Brain pericyte (primary cell): ENCODE data around the gene KCNQ1.

Experiments used
- DNase-seq: peaks from one replicate; pipeline ENCODE4 v3.0.0-alpha.2; 2012; ENCODE audit warnings: low read depth, low spot score

The KCNQ1 gene

DNA sequence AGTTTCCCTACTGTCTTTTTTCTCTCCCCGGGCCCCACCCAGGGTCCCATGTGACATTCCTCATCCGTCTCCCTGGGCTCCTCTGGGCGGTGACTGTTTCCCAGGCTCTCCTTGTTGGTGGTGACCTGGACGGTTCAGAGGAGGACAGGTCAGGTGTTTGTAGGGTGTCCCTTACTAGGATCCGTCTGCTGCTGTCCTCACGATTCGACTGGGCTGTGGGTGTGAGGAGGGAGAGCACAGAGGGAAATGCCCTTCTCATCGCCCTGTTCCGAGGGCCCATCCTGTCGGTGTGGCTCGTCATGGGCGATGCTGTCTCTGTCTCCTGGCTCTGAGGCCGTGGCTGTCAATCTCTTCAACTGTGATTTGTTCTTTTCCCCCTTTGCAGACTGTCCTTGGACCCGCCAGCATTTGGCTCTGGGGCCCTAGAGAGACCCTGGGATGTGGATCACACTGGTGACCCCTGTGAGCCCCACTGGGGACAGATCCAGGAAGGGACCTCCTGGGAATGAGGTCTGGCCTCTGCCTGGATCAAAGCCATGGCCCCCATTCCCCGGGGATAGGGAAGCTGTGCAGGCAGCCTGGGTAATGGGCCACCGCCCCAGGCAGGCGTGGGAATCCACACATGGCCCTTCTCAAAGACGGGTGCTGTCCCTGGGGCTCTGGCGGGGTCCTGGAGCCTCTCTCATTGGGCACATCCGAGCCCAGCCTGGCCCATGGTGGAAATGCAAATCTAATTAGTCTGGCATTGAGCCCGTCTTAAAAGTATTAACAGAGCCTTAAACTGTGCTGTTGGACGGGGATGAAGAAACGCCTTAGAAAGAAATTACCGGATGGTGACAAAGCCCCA is 301.8 kb downstream of the KCNQ1 start:
- DNase-seq: no peak

DNA sequence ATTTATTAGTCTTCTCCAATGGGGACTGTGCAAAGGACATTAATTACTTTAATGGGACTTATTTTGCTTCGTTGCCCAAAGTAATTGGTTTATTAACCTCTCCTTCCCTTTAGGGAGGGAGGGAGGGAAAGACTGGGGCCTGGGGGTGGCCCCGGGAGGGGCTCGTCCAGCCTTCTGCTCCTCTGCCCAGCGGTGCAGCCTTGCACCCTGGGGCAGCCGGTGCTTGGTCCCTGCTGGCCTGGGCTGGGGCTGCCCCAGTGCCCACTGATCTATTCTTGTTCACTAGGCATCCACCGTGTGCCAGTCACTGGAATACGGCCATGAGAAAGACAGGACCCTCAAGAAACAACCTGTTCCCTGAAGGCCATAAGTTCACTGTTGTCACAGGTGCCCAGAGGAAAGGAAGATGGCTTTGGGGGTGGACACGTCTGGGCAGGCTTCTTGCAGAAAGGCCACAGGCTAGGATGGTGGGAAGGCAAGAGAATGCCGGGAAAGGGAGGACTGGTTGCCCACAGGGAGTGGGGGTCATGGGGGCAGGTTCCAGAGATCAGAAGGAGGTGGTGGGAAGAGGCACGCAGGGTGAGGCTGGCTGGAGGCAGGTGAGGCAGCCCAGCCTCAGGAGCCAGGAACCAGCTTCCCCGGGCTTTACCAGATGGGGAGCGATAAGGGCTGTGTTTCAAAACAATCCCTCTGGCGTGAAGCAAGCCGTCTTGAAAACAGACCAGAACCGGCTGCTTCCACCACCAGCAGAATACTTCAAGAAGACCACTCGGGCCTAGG is 302.6 kb downstream of the KCNQ1 start:
- no peak for DNase-seq

DNA sequence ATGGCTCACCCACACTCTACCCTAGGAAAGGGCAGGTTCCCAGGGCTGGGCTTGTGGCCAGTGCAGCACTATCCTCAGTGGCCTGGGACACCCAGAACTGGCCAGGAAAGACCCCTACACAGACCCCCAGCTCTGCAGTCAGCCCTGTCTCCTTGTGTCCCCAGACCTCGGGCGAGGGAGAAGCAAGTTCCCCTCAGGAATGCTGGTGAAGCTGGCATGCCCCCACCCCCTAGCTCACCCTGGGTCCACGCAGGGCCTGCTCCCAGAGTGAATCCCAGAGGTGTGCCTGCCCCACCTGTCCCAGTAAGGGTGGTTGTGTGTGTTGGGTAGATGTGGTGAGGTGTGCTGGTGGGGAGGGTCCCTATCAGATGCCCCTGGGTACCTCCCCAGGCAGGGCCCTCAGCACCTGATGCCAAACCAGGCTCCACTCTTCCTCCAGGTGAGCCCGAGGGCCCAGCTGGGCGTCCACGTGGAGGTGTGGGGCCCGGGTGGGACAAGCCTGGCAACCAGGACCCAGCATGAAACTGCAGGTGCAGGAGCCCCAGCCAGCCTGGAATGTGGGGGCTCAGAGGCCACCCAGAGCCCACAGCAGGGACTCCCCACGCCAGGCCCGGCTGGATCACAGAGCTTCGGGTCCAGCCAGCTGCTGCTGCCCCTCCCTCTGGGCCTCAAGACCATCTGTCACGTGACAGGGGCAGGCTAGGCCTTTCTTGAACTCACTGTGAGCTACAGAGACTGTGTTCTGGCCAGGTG is 303.4 kb downstream of the KCNQ1 start:
- DNase-seq: no peak

DNA sequence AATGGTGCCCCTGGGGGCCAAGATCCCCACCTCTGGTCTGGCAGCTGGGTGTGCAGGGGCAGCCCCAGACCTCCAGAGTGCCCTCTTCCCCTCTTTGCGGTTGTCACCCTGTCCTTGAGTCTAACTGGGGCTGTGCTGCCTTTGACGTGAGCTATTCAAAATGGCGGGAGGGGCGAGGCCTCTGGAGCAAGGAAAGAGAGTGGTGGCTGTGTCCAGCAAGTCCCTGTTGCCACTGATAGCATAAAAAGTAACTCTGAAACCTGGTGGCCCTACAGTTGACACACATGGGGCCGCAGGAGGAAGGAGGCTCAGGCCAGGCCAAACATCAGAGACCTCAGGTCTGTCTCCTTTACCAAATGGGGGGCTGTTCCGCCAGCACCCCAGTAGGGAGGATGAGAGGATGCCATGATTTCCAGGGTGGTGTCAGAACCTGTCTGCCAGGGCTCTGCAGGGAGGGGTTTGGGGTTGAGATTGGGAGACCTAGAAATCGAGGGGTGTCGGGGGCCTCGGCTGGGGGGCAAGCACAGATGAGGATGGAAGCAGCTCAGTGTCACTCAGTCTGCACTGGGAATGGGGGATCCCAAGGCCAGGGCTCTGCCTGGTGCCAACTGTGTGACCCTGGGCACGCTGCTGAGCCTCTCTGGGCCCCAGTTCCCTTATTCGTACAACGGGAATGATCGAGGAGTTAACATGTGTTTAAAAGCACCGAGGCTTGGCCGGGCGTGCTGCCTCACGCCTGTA is 304.2 kb downstream of the KCNQ1 start:
- DNase-seq: no peak

DNA sequence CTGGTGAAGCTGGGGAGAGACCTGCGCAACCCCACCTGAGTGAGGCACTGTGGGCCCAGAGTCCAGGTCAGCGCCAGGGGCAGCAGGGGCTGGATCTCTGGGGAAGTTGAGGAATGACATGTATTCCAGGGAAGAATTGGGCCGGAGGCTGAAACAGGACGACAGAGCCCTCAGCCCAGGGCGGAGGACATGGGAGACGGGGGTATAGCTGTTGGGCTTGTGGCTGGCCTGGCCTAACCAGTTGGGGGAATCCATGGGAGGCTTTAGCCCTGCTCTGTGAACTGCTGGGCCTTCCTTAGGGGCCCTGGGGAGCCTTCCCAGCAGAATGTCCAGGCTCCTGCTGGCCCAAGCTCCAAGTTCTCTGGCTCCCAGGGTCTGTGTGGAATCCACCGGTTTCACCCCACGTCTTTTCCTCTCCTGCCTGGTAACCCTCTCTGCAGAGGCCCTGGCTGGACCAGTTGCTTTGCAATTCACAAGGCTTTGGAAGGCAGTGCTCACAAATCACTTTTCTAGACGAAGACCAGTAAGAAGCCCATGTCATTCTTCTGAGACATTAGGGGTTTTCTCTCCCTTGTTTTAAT is 305.4 kb downstream of the KCNQ1 start:
- no peak for DNase-seq

DNA sequence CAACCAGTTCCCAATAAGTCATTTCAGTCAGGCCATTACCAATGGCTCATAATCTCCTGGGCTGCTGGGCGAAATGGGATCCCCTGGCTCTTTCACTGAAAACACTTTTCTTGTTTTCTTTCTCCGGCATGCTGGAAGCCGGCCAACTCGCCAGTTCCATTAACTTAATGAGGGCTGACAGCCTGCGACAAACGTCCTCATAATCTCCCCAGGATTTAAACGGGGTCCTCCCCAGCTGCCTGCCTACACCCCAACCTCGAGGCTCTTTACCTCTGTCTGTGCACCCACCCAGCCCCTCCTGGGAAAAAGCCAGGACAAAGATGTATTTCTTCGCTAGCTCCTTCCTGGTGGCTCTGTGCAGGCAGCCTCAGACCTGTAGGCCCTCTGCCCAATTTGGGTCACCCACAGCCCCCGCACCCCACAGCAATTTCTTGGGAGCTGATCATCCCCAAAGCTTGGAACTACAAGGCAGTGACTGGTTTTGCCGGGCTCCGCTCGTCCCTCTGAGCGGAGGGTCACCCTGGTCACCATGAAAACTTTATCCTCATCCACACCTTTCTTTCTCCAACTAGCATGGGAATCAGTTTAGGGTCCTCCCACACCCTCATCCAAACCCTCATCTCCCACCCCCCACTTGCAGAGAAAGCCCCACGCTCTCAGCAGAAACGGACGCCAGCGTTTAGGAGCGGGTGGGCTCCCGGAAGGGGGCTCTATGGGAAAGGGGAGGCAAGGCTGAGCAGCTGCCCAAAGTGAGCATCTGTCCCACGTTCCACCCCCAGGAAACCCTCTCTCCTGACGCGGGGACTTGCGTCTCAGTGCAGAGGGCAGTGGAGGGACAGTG is 306.1 kb downstream of the KCNQ1 start:
- no peak for DNase-seq

DNA sequence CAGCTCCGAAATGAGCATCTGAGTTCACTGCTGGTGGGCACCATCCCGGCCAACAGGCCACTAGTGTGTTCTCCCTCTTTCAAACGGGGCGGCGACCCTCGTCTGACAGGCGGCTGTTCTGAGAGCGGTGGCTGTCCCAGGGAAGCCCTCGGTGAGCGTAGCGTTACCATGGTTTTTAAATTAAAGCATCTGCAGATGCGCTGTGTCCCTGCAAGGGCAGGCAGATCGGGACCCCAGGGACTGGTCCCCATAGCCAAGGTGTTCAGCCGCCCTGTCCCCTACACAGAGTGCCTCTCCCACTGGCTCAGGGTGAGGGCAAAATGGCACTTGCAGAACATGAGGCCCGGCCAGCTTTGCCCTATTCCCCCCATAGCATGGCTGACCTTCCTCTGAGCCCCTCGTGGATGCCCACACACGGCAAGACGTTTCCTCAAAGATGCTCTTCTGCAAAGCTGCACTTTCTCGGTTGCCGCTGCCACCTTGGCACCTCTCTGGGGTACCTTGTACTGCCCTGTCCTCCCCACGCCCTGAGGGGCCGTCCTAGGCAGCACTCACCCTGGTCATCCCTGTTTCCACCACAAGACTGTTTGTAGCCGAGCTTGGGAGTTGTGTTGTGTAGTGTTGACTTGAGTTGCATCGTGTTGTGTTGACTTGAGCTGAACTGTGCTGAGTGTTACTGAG is 306.9 kb downstream of the KCNQ1 start:
- DNase-seq: no peak

DNA sequence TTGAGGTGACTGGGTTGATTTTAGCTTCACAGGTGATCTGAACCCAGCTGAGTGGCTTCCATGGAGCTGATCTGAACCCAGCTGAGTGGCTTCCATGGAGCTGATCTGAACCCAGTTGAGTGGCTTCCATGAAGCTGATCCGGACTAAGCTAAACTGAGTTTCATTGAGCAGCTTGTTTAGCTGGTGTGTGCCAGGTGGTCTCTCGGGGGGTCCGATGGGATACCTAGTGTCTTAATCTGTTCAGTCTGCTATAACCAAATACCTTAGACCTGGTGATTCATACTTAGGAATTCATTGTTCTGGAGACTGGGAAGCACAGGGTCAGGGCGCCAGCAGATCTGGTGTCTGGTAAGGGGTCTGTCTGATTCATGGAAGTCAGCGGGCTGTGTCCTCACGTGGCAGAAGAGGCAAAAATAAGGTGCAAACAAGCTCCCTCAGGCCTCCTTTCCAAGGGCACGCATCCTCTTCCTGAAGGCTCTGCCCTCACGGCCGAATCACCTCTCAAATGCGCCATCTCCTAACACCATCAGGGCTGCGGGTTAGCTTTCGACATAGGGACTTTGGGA is 307.5 kb downstream of the KCNQ1 start:
- DNase-seq: no peak

DNA sequence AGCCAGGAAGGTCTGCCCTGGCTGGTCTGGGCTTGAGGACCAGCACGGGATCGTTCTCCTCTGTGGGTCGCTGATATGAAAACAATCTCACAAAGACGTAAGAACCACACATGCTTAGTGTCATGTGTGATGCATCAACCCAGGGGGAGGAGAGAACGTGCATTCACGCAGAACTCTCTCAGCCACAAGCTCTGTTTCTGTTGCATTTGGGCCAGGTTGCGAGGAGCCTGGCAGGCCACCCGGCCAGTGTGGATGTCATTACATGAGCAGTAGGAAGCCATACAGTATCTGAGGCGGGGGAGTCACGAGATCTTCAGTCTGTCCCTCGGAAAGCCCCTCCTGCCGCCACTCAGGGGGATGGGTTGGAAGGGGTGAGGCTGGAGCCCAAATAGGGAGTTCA is 308.1 kb downstream of the KCNQ1 start:
- DNase-seq: no peak

DNA sequence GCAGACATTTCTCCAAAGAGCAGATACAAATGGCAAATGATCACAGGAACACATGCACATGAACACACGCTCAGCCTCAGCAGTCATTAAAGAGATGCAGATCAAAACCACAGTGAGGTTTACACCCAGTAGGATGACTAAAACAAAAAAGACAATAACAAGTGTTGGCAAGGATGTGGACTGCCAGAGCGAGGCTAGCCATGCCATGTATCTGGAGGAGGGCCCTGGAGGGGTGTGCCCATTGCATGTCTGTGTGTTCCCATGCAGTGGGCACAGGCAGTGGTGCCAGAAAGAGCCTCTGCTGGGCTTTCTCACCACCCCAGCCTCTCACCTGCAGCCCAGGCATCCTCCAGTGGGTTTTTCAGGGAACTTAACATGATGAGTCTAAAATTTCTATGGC is 309.2 kb downstream of the KCNQ1 start:
- no peak for DNase-seq

DNA sequence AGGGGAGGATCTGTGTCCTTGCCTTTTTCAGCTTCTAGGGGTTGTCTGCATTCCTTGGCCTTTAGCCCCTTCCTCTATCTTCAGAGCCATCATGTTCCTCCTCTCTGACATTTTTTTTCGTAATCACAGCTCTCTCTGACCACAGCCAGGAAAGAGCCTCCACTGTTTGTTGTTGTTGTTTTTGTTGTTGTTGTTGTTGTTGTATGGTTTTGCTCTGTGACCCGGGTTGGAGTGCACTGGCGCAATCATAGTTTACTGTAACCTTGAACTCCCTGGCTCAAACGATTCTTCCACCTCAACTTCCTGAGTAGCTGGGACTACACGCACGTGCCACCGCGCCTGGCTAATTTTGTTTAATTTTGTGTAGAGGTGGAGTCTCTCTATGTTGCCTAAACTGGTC is 310.3 kb downstream of the KCNQ1 start:
- DNase-seq: no peak

DNA sequence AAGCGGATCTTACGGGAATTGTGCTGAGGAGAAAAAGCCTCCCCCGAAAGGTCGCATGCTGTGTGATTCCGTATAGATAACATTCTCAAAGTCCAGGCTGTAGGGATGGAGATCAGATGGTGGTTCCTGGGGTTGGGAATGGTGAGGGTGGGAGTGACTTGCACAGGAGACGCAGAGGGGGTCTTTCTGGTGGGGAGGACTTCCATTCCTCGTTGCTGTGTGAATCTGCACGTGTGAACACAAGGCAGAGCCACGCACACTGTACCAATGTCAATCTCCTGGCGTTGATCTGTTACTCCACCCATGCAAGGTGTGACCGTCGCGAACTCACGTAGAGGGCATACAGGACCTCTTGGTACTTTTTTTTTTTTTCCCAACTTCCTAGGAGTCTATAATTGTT is 313.9 kb downstream of the KCNQ1 start:
- DNase-seq: no peak

DNA sequence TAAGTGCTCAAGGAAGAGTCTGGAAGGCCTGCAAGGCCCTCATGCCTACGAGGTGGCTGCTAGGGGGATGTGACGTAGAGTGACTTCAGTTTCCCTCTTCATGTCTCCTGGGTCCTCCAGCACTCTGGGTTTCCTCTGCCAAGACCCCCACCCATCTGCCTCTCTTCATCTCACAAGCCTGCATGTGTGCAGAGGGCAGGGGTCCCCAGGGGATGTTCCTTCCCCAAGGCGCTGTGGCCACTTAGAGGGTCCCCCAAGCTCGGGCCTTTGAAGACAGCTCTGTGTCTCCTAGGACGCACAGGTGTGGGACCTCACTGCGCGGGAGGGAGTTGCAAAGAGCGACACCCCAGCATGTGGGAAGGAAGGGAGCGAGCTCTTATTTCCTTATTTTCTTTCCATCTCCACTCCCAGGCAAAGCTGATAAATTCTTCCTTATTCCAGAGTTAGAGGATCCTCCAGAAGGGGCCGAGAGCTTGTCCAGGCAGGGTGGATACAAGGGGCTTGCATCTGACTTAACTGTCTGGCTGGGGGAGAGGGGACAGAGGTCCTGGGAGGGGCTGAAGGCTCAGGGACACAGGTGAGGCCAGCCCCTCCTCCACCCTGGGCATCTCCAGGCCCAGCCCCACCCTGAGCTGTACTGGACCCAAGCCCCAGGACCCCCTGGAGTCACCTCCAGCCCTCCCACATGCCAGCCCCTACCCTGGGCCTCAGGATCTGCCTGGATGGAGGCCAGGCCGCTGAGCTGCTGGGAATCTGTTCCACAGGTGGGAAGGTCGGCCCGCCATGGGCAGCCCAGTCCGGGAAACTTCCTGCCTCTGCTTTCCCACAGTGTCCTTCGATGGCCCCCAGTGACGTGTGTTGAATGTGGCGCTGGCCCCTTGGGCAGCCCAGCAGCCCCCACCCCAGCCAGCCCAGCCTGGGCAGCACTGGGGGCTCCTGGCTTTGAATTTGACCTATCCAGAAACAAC is 314.7 kb downstream of the KCNQ1 start:
- DNase-seq: no peak

DNA sequence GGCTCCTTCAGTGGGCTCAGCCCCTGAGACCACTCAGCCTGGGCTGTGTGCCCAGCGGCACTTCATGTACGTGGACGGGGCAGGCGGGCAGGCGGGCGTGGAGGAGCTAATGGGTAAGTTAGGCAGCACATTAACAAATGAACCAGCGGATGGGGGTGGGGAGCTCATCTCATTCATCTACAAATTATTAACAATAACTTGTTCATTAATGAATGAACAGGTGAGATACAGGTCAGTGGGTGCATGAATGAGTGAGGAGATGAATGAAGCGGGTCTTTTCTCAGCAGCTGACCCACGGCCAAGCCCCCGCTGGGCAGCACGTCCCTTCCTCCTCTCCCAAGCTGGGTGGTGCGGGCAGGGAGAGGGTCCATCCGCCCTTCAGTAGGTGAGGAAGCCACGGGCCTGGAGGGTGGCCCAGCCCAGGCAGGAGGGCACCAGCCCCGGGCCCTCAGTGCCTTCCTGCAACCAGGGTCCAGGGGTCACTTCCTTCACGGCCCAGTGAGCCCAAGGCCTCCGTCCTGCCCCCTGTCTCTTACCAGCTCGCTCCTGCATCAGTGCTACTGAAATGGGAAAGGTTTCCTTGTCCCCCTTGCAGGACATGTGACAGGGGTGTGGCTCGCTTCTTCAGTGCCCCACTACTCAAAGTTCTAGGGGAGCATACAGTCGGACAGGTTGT is 315.5 kb downstream of the KCNQ1 start:
- no peak for DNase-seq

DNA sequence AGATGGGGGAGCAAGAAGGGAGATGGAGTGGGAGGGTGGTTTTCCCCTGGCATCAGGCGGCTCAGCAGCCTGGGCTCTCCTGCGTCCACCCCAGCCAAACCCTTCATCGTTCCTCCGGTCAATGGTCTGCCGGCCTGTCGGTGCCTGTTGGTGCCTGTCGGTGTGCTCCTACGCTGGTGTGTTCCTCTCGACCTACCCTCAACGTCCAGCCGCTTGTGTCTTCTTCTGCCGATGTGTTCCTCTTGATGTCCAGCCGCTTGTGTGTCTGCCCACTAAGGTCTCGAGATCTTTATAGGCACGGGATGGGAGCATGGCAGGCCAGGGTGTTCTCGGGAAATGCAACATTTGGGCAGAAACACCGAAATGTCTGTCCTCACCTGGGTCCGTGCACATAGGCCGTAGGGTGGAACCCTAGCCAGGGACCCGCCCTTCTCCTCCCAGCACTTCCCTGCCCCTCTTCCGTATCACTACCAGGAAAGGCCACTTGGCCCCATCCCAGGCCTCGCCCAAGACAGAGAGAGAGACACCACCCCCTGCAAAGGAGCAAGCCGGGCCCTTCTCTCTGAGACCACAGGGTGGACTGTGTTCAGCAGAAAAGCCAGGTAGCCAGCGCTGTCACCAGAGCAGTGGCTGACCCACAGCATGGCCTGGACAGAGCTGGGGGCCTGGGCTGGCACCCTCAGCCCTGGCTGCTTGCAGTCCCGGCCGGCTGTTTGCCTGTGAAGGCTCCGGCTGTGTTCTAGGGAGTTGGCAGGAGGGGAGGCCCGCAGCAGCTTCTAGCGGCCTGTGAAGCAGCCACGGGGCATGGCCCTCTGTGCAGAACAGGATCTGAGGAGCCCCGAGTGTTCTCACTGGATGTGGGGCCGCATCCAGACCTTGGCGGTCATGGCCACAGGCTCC is 316.6 kb downstream of the KCNQ1 start:
- no peak for DNase-seq

DNA sequence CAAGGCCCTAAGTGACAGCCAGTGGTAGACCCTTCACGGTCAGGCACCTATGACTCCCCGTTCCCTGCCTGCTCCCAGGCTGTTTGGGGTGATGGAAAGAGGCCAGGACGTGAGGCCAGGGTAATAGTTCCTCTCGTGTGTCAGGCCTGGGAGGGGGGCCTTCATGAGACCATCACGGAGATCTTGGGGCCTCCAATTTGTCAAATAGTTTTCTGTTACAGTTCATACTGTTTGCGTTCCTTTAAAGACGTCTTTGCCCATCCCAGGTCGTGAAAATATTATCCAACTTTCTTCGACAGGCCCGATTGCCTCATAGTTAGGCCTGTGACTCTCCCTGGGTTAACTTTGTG is 317.2 kb downstream of the KCNQ1 start:
- DNase-seq: no peak

DNA sequence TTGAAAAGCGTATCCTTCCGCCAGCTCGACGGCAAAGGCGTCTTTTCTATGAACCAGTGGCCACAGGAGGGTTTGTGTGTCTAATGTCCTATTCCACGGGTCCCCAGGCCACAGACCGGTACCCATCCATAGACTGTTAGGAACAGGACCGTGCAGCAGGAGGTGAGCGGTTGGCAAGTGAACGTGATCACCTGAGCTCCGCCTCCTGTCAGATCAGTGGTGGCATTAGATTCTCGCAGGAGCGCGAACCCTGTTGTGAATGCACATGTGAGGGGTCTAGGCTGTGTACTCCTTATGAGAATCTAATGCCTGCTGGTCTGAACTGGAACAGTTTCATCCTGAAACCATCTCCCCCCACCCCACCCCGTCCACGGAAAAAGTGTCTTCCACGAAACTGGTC is 317.6 kb downstream of the KCNQ1 start:
- DNase-seq: no peak
